ENCODE data around the gene ACTR3C. TPM values are rescaled to one million over a fixed set of nuclear protein-coding genes. Genes with fewer than 3 reads are reported as not detected.
A peak's percentile ranks its signal among the peaks of the same experiment; 100 is the strongest.
"Not testable (repeated sequence)": the region's sequence is repeated elsewhere in the genome, so short reads cannot be mapped to it uniquely, and the experiment has no call there.

The ACTR3C gene
- total and polyA plus RNA-seq, 2 donors (not counting 1 experiment from before 2014, with no cell fraction given) = 4.0 to 20.7 TPM

DNA sequence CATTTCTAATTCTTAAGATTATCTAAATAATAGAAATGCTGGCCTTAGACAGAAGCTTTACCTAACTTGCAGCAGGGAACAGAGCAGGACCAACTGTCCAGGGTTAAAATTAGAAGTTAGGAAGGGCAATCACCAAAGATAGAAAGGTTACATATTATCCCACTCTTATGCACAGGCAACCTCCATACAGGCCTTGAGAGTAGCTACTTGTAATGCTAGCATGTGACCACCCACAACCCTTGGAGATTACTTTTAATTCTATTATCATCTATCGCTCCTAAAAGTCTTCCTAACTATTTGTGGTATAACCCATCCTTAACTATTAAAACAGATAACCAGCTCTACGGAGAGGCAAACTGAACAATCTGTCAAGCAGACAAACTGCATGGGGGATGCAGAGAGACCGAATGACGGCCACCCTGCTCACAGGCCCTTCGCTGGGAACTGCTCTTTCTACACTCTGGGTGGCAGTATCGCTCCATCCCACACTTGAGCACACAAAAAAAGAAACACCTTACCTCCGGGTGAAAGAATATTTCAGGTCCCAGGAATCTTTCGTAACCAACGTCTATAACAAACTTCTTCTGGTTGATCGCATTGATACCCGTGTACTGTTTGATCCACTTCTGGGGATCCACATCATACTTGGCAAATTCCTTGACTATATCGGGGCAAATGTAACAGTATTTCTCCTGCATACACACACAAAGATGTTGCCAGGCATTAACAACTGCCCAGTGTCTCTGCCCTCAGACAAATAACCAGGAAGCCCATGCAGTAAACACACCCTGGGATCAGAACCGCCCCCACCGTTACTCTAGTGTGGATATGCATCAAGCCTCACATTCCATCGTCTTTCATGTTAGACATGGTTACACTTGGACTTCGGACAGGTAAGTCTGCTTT, 37.2 kb downstream of the ACTR3C start:
- H3K9ac ChIP-seq (ENCODE audit: low read length); H3K9me3 Mint-ChIP-seq (ENCODE audit: insufficient read depth); H3K27me3 Mint-ChIP-seq; H3K9me3 ChIP-seq (ENCODE audit: control extremely low read depth in 1 of 3, control insufficient read depth in 2 of 3, insufficient read depth in 1 of 3, low read length in 2 of 3); H3K27ac ChIP-seq (ENCODE audit: low read length in 2 of 2); H4K20me1 ChIP-seq (ENCODE audit: control insufficient read depth, insufficient read depth, low read length, poor library complexity, severe bottlenecking); H2AFZ ChIP-seq (ENCODE audit: insufficient read depth, low read depth, low read length, poor library complexity, severe bottlenecking); H3K4me3 Mint-ChIP-seq; H3K4me3 ChIP-seq (ENCODE audit: control extremely low read depth in 1 of 5, extremely low read depth in 1 of 5, insufficient read depth in 1 of 5, low read depth in 2 of 5, low read length in 4 of 5); H3K27me3 ChIP-seq (replicated peaks in 1 of 4; ENCODE audit: control extremely low read depth in 1 of 4, control insufficient read depth in 3 of 4, insufficient read depth in 4 of 4, low read length in 3 of 4); H3K4me1 Mint-ChIP-seq; H3K79me2 ChIP-seq (ENCODE audit: control insufficient read depth, insufficient read depth, low read length); H3K4me2 ChIP-seq (replicated peaks; ENCODE audit: low read depth, low read length, poor library complexity, severe bottlenecking); POLR2A ChIA-PET; H3K27ac Mint-ChIP-seq; H3K36me3 ChIP-seq (replicated peaks in 1 of 2; ENCODE audit: control extremely low read depth in 1 of 2, control insufficient read depth in 1 of 2, extremely low read depth in 1 of 2, insufficient read depth in 2 of 2, low read length in 1 of 2); H3K4me1 ChIP-seq (ENCODE audit: control insufficient read depth in 2 of 2, insufficient read depth in 2 of 2, low read length in 2 of 2): not testable (repeated sequence)
- peak; percentile 60 for ATAC-seq (ENCODE audit: low read depth)
- TF ChIP-seq, protein P1, sequence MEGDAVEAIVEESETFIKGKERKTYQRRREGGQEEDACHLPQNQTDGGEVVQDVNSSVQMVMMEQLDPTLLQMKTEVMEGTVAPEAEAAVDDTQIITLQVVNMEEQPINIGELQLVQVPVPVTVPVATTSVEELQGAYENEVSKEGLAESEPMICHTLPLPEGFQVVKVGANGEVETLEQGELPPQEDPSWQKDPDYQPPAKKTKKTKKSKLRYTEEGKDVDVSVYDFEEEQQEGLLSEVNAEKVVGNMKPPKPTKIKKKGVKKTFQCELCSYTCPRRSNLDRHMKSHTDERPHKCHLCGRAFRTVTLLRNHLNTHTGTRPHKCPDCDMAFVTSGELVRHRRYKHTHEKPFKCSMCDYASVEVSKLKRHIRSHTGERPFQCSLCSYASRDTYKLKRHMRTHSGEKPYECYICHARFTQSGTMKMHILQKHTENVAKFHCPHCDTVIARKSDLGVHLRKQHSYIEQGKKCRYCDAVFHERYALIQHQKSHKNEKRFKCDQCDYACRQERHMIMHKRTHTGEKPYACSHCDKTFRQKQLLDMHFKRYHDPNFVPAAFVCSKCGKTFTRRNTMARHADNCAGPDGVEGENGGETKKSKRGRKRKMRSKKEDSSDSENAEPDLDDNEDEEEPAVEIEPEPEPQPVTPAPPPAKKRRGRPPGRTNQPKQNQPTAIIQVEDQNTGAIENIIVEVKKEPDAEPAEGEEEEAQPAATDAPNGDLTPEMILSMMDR (IDR thresholded peaks at IDR 0.05) = peak; percentile 63
- DNase-seq = peak; percentile 38
- CTCF ChIA-PET = interaction anchor here (0.8 to 1.5 kb wide), 4 partner anchors 70 to 825 kb away, joined by 3 read pairs; no protein-coding TSS in a partner anchor
- WGBS (ENCODE audit: insufficient coverage) = 33% methylated on average over 7 of the region's 16 CpGs
- intact Hi-C loops (cut with micrococcal nuclease) = loop anchor here (1.0 to 5.0 kb wide), 2 partner anchors 135 to 471 kb away; no protein-coding TSS in a partner anchor

DNA sequence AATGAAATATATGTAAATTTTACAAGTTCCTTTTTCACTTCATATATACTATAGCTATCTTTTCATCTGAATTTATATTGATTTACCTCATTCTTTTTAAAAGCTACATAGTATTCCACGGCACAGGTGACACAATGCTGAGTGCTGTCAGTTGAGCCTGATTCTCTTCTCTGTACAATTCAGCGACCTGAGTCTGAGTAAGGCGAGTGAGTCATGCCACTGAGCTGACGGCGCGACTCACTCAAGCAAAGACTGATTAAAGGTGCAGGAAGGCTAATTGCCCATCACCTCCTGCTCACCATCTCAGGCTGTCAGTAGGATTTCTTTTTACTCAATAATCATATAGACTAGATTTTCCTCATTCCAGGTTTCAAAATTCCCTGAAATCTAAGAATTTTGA, 39.7 kb downstream of the ACTR3C start:
- intact Hi-C loops (cut with micrococcal nuclease); H3K4me3 ChIP-seq (ENCODE audit: control extremely low read depth in 1 of 5, extremely low read depth in 1 of 5, insufficient read depth in 1 of 5, low read depth in 2 of 5, low read length in 4 of 5); H3K9ac ChIP-seq (ENCODE audit: low read length); H3K27me3 ChIP-seq (replicated peaks in 1 of 4; ENCODE audit: control extremely low read depth in 1 of 4, control insufficient read depth in 3 of 4, insufficient read depth in 4 of 4, low read length in 3 of 4); H3K4me2 ChIP-seq (replicated peaks; ENCODE audit: low read depth, low read length, poor library complexity, severe bottlenecking); H3K27ac Mint-ChIP-seq; H3K9me3 ChIP-seq (ENCODE audit: control extremely low read depth in 1 of 3, control insufficient read depth in 2 of 3, insufficient read depth in 1 of 3, low read length in 2 of 3); ATAC-seq (ENCODE audit: low read depth); POLR2A ChIA-PET; DNase-seq; H3K9me3 Mint-ChIP-seq (ENCODE audit: insufficient read depth); H3K4me1 Mint-ChIP-seq; H3K4me1 ChIP-seq (ENCODE audit: control insufficient read depth in 2 of 2, insufficient read depth in 2 of 2, low read length in 2 of 2); H3K36me3 ChIP-seq (replicated peaks in 1 of 2; ENCODE audit: control extremely low read depth in 1 of 2, control insufficient read depth in 1 of 2, extremely low read depth in 1 of 2, insufficient read depth in 2 of 2, low read length in 1 of 2); H3K4me3 Mint-ChIP-seq; CTCF ChIA-PET; H4K20me1 ChIP-seq (ENCODE audit: control insufficient read depth, insufficient read depth, low read length, poor library complexity, severe bottlenecking); H3K27ac ChIP-seq (ENCODE audit: low read length in 2 of 2); H3K27me3 Mint-ChIP-seq; H3K79me2 ChIP-seq (ENCODE audit: control insufficient read depth, insufficient read depth, low read length); H2AFZ ChIP-seq (ENCODE audit: insufficient read depth, low read depth, low read length, poor library complexity, severe bottlenecking): not testable (repeated sequence)
- WGBS (ENCODE audit: insufficient coverage) = no CpG with 5 or more reads among the region's 6 CpGs

DNA sequence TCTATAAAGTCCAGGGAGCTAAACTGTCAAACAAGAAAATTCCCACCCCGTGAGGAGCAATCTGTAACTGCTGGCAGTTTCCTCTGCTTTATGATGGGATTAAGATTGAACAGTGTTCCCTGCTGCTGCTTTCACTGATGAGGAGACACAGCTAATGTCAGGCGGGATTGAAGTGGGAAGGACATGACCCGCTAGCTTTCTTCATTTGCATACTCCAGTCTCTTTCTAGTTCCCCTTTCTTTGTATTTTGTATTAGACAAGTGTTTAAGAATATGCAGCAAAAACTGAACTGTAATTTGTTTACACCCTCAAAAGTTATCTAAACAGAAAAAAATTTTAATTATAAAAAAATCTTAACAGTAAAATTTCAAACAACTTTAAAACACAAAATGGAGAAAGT, 40.2 kb downstream of the ACTR3C start:
- H3K4me1 ChIP-seq (ENCODE audit: control insufficient read depth in 2 of 2, insufficient read depth in 2 of 2, low read length in 2 of 2); H3K9ac ChIP-seq (ENCODE audit: low read length); DNase-seq; H2AFZ ChIP-seq (ENCODE audit: insufficient read depth, low read depth, low read length, poor library complexity, severe bottlenecking); ATAC-seq (ENCODE audit: low read depth); H4K20me1 ChIP-seq (ENCODE audit: control insufficient read depth, insufficient read depth, low read length, poor library complexity, severe bottlenecking); H3K4me1 Mint-ChIP-seq; H3K79me2 ChIP-seq (ENCODE audit: control insufficient read depth, insufficient read depth, low read length); CTCF ChIA-PET; H3K4me3 ChIP-seq (ENCODE audit: control extremely low read depth in 1 of 5, extremely low read depth in 1 of 5, insufficient read depth in 1 of 5, low read depth in 2 of 5, low read length in 4 of 5); H3K4me2 ChIP-seq (replicated peaks; ENCODE audit: low read depth, low read length, poor library complexity, severe bottlenecking); H3K4me3 Mint-ChIP-seq; H3K27me3 ChIP-seq (replicated peaks in 1 of 4; ENCODE audit: control extremely low read depth in 1 of 4, control insufficient read depth in 3 of 4, insufficient read depth in 4 of 4, low read length in 3 of 4); POLR2A ChIA-PET; H3K27ac Mint-ChIP-seq; H3K9me3 Mint-ChIP-seq (ENCODE audit: insufficient read depth); intact Hi-C loops (cut with micrococcal nuclease); H3K9me3 ChIP-seq (ENCODE audit: control extremely low read depth in 1 of 3, control insufficient read depth in 2 of 3, insufficient read depth in 1 of 3, low read length in 2 of 3); H3K27me3 Mint-ChIP-seq; H3K36me3 ChIP-seq (replicated peaks in 1 of 2; ENCODE audit: control extremely low read depth in 1 of 2, control insufficient read depth in 1 of 2, extremely low read depth in 1 of 2, insufficient read depth in 2 of 2, low read length in 1 of 2); H3K27ac ChIP-seq (ENCODE audit: low read length in 2 of 2): not testable (repeated sequence)
- WGBS (ENCODE audit: insufficient coverage) = no CpG with 5 or more reads among the region's 3 CpGs
